Dermis microvascular lymphatic vessel endothelial cell (primary cell): ENCODE measurements around the gene PTPMT1. TPM values are rescaled to one million over a fixed set of nuclear protein-coding genes. Genes with fewer than 3 reads are reported as not detected.
"Not testable (repeated sequence)": the region's sequence is repeated elsewhere in the genome, so short reads cannot be mapped to it uniquely, and the experiment has no call there.

Experiments
- DNase-seq, 2 donors: peaks; one replicate each; pipeline versions ENCODE4 v3.0.0 to v3.0.0-alpha.2; 2010; ENCODE audit warnings: low read depth in 2 of 2
- total RNA-seq: library from RNA; depleted of rRNA; stranded (reverse); fragments of >200 nt; gene quantifications from 2 replicates; pipeline ENCODE4 v1.2.1, GENCODE V29; 2014

Gene PTPMT1
- total RNA-seq: 65.0 and 67.9 TPM in 2 replicates

- DNase-seq: peak; percentile 36 to 77
Observed at GRCh38 chr11:47565340-47566148, at the start of gene PTPMT1. Gene PTPMT1 (plus strand): TSS chr11:47565599. CDS start chr11:47565623, 24 bp downstream.

DNA sequence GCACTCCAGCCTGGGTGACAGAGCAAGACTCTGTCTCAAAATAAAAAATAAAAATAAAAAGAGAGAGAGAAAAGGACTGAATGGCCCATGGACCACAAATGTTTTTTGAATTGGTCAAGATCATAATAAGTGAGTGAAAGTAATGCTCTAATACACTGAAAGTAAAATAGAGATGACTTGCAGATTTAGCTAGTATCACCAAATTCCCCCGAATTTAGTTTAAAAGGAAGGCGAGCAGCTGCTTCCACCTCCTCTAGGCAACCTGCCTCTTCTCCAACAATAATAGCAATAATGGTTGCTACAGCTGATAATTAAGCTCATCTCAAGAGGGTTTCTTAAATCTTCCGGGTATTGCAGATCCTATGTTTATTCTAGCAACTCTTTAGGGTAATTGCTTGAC, 49.2 kb upstream of the PTPMT1 start:
- DNase-seq: no peak

DNA sequence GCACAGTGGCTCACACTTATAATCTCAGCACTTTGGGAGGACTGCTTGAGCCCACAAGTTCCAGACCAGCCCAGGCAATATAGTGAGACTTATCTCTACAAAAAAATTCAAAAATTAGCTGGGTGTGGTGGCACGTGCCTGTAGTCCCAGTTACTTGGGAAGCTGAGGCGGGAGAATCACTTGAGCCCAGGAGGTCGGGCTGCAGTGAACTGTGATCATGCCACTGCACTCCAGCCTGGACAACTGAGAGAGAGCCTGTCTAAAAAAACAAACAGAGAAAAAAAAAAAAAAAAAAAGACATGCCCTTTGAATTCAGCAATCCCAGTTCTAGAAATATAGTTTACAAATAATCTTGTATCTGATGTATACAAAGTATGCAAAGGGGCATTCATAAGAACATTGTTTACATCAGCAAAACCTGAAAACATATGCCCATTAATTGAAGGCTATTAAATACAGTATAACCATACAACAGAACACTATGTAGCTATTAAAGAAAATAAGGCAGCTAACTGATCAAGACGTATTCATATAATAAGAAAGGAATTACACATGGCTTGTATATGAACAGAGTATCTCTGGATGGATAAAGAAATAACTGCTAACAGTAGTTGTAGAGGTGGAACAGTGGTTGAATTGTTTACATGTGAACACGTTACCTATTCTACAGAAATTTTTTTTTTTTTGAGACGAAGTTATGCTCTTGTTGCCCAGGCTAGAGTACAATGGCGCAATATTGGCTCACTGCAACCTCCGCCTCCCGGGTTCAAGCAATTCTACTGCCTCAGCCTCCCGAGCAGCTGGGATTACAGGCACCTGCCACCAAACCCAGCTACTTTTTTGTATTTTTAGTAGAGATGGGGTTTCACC, 48.2 kb upstream of the PTPMT1 start:
- no peak for DNase-seq

GRCh38 chr11:47518212-47518964, 47.0 kb upstream of the PTPMT1 start:
- DNase-seq: peak in 1 of 2 donors; percentile 17

DNA sequence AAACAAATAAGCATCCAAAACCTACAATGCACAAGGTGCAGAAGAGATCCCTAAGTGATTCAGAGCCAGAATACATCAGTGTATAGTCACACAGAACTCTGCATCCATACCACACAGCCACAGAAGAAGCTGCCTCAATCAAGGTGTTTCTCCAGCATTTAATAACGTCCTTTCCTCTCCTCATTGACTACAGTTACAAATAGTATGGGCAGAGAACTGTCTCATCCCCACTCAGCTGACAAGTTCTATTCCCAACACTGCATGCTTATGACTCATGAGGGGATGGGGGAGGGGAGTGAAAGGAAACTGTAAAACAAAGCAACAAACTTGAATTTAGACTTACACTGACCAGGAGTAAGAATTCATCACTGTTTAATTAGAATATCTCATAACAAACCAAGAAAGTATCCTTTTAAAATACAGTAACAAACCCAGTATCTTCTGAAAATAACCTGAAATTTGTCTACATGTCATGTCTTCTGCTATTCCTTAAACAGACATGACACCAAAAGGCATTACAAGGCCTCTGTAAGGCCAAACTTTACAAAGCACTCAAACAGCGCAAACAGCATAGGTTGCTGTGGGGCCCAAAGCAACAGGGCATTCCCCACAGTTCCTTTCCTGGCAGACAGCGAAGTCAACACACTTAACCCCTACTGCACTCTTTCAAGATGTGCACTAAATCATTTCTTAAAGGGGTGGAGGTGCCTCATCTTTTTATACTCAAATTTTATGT, 41.7 kb upstream of the PTPMT1 start:
- peak; percentile 47 to 91 for DNase-seq

DNA sequence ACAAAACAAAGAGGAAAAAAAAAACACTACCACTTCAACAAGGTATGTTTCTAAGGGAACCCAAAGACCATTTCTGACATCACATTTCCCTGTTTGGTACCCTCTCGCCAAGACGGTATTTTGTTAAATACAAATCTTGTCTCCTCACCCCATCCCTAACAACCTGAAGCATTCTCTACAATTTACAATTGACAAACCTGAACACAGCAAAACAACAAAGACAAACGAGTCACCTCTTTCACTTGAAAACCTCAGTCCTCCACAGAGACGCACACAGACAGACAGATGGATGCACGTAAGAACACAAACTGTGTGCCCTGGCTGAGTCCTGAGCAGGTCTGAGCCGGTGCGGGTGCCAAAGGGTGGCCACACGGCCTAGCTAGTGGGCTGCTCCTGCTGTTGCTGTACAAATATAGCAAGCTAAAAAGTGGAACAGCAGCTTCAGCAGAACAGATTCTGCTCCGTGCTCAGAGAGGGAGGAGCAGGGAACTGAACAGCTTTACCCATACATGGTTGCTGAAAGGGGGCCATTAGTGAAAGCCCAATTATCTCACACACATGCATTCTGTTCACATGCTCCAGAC, 41.0 kb upstream of the PTPMT1 start:
- DNase-seq: peak in 1 of 2 donors; percentile 33

DNA sequence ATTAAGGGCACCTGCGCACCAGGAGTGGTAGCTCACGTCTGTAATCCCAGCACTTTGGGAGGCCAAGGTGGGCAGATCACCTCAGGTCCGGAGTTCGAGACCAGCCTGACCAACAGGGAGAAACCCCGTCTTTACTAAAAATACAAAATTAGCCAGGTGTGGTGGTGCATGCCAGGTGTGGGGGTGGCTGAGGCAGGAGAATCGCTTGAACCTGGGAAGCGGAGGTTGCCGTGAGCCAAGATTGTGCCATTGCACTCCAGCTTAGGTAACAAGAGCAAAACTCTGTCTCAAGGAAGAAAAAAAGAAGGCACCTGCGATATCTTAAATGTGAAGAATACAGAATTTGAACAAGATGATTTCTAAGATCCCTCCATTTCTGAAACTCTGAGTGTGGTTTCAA, 39.4 kb upstream of the PTPMT1 start:
- DNase-seq: not testable (repeated sequence)

DNA sequence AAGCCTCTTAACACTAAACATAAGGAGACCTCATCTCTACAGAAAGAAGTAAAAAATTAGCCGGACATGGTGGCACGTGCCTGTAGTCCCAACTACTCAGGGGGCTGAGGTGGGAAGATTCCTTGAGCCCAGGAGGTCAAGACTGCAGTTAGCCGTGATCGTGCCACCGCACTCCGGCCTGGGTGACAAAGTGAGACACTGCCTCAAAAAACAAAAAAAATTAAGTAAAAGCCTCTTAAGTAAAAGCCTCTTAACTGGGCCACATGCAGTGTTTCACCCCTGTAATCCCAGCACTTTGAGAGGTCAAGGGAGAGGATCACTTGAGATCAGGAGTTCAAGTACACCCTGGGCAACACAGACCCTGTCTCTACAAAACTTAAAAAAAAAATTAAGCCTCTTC, 38.2 kb upstream of the PTPMT1 start:
- DNase-seq: no peak

- DNase-seq: no peak
Observed at GRCh38 chr11:47529951-47530350, 35.4 kb upstream of the PTPMT1 start.

- not testable (repeated sequence) for DNase-seq
Observed at GRCh38 chr11:47530721-47531120, 34.7 kb upstream of the PTPMT1 start.

DNA sequence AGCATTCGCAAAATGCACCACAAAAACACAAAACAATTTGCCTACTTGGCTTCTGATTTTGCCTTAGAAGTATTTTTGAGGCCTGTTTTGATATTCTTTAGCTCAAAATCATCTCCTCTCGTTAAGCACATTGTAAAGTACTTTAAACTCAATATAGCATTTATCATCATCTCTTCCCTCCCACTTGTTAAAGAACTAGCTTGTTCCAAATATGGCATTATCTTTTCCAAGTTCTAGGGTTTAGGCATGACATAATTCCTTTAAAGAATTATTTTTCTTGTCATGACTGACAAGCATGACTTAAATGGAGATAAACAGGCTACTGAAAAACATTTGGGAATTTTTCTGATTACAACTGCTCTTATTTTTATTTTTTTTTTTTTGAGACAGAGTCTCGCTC, 33.7 kb upstream of the PTPMT1 start:
- no peak for DNase-seq

DNA sequence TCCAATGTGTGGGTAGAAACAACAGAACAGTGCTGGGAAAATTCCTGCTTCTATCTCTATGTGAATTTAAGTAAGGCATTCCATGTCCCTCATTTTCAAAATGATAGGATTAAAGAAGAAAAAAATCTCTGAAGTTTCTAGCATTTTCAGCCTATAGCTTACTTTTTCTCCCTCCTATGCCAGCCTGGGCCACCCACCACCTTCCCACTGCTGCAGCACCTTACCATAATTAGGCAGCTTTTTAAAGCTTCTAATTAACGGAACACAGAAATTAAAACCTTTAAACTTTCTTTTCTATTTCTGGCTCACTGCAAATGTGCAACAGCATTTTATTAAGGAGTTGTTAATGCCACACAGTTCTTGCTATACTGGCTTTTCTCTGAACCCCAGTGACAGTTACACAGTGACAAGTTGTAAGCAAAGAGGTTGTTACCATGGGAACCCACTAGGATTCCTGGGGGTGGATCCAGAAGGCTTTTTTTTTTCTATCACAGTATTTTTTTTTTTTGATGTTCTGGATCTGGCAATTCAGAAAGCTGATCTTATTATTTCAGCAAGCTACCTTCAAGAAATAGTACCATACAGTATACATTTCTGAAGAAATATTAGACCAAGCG, 32.7 kb upstream of the PTPMT1 start:
- no peak for DNase-seq

DNA sequence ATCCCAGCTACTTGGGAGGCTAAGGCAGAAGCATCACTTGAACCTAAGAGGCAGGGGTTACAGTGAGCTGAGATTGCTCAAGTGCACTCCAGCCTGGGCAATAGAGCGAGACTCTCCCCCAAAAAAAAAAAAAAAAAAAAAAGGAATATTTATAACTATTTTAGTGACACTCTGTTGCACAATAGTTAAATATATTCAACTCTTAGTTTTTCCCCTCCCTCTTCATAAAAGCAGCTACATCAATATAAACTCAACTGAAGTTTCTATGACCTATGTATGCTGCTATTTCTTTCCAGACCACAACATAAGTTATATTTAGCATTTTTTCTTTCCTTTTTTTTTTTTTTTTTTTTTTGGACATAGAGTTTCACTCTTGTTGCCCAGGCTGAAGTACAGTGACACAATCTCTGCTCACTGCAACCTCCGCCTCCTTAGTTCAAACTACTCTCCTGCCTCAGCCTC, 31.7 kb upstream of the PTPMT1 start:
- no peak for DNase-seq

GRCh38 chr11:47534704-47535251, 30.6 kb upstream of the PTPMT1 start:
- no peak for DNase-seq

GRCh38 chr11:47536915-47537314, 28.5 kb upstream of the PTPMT1 start:
- no peak for DNase-seq

DNA sequence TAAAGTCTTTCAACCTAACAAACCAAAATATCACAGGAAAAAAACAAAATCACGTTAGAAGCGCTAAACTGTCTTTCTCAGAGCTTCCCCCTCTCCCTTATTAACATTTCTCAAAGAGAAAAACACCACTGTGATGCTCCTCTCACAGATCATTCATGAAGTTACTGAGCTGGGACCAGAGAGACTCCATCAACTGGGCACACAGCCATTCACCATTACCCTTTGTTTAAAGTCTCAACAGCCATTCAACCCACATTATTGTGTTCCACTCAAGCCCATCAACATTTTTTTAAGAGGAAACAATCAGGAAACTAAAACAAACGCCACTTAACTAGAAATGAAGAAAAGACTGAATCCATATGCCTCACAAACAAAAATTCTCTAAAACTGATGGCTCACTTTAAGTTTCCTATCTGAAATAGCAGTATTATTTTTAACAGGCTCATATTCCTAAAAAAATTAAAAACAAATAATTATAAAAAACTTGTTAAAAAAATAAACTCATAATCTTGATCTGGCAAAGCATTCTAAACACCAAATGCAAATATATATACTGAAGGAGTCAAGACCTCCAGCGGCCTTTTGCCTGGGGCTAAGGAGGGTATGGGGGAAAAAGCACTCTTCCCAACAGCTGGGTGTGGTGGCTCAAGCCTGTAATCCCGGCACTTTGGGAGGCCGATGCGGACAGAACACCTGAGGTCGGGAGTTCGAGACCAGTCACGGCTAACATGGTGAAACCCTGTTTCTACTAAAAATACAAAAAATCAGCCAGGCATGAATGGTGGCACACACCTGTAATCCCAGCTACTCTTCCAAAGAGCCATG, 26.4 kb upstream of the PTPMT1 start:
- peak in 1 of 2 donors; percentile 80 for DNase-seq

- peak in 1 of 2 donors; percentile 3 for DNase-seq
Observed at GRCh38 chr11:47539681-47540039, 25.7 kb upstream of the PTPMT1 start.

DNA sequence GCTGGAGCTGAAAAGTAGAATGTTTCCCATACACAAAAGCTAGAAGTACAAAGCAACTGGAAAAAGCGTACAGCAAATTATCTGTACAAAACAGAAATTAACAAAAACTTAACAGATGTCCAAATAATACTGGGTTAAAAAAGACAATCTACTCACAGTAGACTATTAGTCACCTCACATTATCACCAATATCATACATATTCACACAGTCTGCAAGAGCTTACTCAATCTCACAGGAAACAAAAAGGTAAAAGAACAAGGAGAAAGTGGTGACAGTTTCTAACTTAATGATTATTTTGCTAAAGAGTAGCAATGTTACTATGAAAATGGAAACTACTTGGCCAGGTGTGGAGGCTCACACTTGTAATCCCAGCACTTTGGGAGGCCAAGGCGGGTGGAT, 24.3 kb upstream of the PTPMT1 start:
- no peak for DNase-seq

- DNase-seq: no peak
Observed at GRCh38 chr11:47545298-47545697, 20.1 kb upstream of the PTPMT1 start.
